ENCODE measurements around the gene CLEC16A.

The CLEC16A gene

GRCh38 chr16:11024333-11025053 is 80.1 kb downstream of the CLEC16A start:
- no peaks in the 10 kb centered on the region for H3K79me2 ChIP-seq (ENCODE audit: control insufficient read depth, low read length)
- no peaks in the 10 kb centered on the region for H3F3A ChIP-seq (ENCODE audit: control insufficient read depth, insufficient read depth)
- no peak overlapping the region for H3K4me3 ChIP-seq (ENCODE audit: low read length)
- H3K9me3 ChIP-seq (ENCODE audit: control insufficient read depth, insufficient read depth, low read length) = no peaks in the 10 kb centered on the region
- no peak overlapping the region for H3K27ac ChIP-seq (ENCODE audit: low read depth, low read length)
- no peak for TF ChIP-seq CTCF (IDR thresholded peaks at IDR 0.05; ENCODE audit: low read depth, low read length, poor library complexity, severe bottlenecking)
- TF ChIP-seq EZH2phosphoT487 (IDR thresholded peaks at IDR 0.05; ENCODE audit: borderline replicate concordance, low read length) = no peak
- H3K4me1 ChIP-seq (ENCODE audit: control insufficient read depth, low read length) = peaks cover under 1% of the 10 kb centered on the region
- no peaks in the 10 kb centered on the region for H3K9me2 ChIP-seq (replicated peaks; ENCODE audit: control insufficient read depth, low read length)
- no peak overlapping the region for H3K4me2 ChIP-seq (ENCODE audit: low read length)
- H3K36me3 ChIP-seq (ENCODE audit: control insufficient read depth, low read length) = peaks cover 29% of the 10 kb centered on the region
- no peaks in the 10 kb centered on the region for H4K20me1 ChIP-seq (ENCODE audit: control insufficient read depth, insufficient read depth, low read depth, low read length)
- no peaks in the 10 kb centered on the region for H3K27me3 ChIP-seq (ENCODE audit: control insufficient read depth, low read length)

GRCh38 chr16:11025120-11025531 is 80.8 kb downstream of the CLEC16A start:
- Histone ChIP-seq H4K20me1 (ENCODE audit: control insufficient read depth, insufficient read depth, low read depth, low read length) (no peaks in the 10 kb centered on the region), H3K27ac (ENCODE audit: low read depth, low read length) (no peak overlapping the region), H3K4me3 (ENCODE audit: low read length) (no peak overlapping the region), H3K9me2 (replicated peaks; ENCODE audit: control insufficient read depth, low read length) (no peaks in the 10 kb centered on the region), H3K9me3 (ENCODE audit: control insufficient read depth, insufficient read depth, low read length) (no peaks in the 10 kb centered on the region), H3K79me2 (ENCODE audit: control insufficient read depth, low read length) (no peaks in the 10 kb centered on the region), H3K4me1 (ENCODE audit: control insufficient read depth, low read length) (peaks cover 7% of the 10 kb centered on the region), H3K27me3 (ENCODE audit: control insufficient read depth, low read length) (no peaks in the 10 kb centered on the region), H3K36me3 (ENCODE audit: control insufficient read depth, low read length) (peaks cover 35% of the 10 kb centered on the region), H3F3A (ENCODE audit: control insufficient read depth, insufficient read depth) (no peaks in the 10 kb centered on the region), H3K4me2 (ENCODE audit: low read length) (no peak overlapping the region)
- TF ChIP-seq CTCF (IDR thresholded peaks at IDR 0.05; ENCODE audit: low read depth, low read length, poor library complexity, severe bottlenecking) = no peak
- no peak for TF ChIP-seq EZH2phosphoT487 (IDR thresholded peaks at IDR 0.05; ENCODE audit: borderline replicate concordance, low read length)

- H3K79me2 ChIP-seq (ENCODE audit: control insufficient read depth, low read length) = no peaks in the 10 kb centered on the region
- H3K27ac ChIP-seq (ENCODE audit: low read depth, low read length) = no peak overlapping the region
- peaks cover 47% of the 10 kb centered on the region for H3K36me3 ChIP-seq (ENCODE audit: control insufficient read depth, low read length)
- no peaks in the 10 kb centered on the region for H3K9me2 ChIP-seq (replicated peaks; ENCODE audit: control insufficient read depth, low read length)
- no peak overlapping the region for H3K4me3 ChIP-seq (ENCODE audit: low read length)
- H3K9me3 ChIP-seq (ENCODE audit: control insufficient read depth, insufficient read depth, low read length) = no peaks in the 10 kb centered on the region
- TF ChIP-seq EZH2phosphoT487 (IDR thresholded peaks at IDR 0.05; ENCODE audit: borderline replicate concordance, low read length) (no peak), CTCF (IDR thresholded peaks at IDR 0.05; ENCODE audit: low read depth, low read length, poor library complexity, severe bottlenecking) (no peak)
- no peak overlapping the region for H3K4me2 ChIP-seq (ENCODE audit: low read length)
- peaks cover 9% of the 10 kb centered on the region for H3K4me1 ChIP-seq (ENCODE audit: control insufficient read depth, low read length)
- no peaks in the 10 kb centered on the region for H4K20me1 ChIP-seq (ENCODE audit: control insufficient read depth, insufficient read depth, low read depth, low read length)
- no peaks in the 10 kb centered on the region for H3F3A ChIP-seq (ENCODE audit: control insufficient read depth, insufficient read depth)
- H3K27me3 ChIP-seq (ENCODE audit: control insufficient read depth, low read length) = no peaks in the 10 kb centered on the region
Observed at GRCh38 chr16:11029948-11030347, 85.6 kb downstream of the CLEC16A start.
